Suprapubic skin (tissue), 4 donors: ENCODE results near the gene KIT.

Source experiments
- EP300 ChIP-seq: sonication (generic); formaldehyde crosslinking; IDR thresholded peaks from one replicate; pipeline ENCODE4 v1.6.1; 2017; ENCODE audit warnings: antibody characterized with exemption
- POLR2A ChIP-seq, 2 donors: fragments of 450-650 bp; IDR thresholded peaks; one replicate each; pipeline ENCODE4 v1.6.1; 2017; ENCODE audit warnings: antibody characterized with exemption in 2 of 2, mild to moderate bottlenecking in 2 of 2, moderate library complexity in 2 of 2
- POLR2AphosphoS5 ChIP-seq, 3 donors: sonication (generic); formaldehyde crosslinking; IDR thresholded peaks; one replicate each; pipeline ENCODE4 v1.6.1; 2017; ENCODE audit warnings: antibody characterized with exemption in 3 of 3
- TF ChIP-seq, protein P1 (sequence below), 2 donors: fragments of 200-600 bp in 1 of 2; fragments of 450-650 bp in 1 of 2; sonication (generic) in 1 of 2; IDR thresholded peaks; one replicate each; pipeline ENCODE4 v1.5.1; 2016 to 2019; ENCODE audit warnings: antibody characterized with exemption in 2 of 2, mild to moderate bottlenecking in 1 of 2, moderate library complexity in 1 of 2

DNA sequence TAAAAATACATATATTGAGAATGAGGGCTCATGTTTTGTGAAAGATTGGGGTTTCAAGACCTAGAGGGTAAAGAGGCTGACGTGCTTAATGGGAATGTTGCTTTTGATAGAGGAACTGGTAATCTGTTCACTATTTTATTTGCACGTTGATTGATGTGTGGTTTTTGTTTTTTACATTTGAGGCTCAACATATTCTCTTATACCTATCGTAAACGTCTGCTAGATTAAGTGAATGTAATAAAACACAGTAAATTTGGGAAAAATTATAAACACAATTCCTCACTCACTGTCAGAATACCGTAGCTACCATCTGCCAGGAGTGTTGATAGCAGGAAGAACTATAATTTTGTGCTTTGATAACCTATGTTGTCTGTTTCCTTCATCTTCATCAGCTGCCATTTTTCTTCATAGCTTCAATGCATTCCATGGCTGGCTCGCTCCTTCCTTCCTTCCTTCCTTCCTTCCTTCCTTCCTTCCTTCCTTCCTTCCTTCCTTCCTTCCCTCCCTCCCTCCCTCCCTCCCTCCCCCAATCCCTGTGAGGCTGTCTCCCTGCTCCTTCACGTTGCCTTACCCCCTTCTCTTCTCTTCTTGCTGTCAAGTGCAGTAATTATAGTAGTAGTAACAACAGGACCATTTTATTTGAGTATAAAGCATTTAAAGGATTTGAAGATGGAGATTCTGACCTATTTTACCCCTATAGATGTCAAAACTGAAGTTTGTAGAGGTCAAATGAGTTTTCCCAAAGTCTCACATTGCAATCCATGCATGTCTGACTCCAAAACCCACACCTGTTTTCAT lies 20.3 kb downstream of the KIT start:
- TF ChIP-seq, protein P1, sequence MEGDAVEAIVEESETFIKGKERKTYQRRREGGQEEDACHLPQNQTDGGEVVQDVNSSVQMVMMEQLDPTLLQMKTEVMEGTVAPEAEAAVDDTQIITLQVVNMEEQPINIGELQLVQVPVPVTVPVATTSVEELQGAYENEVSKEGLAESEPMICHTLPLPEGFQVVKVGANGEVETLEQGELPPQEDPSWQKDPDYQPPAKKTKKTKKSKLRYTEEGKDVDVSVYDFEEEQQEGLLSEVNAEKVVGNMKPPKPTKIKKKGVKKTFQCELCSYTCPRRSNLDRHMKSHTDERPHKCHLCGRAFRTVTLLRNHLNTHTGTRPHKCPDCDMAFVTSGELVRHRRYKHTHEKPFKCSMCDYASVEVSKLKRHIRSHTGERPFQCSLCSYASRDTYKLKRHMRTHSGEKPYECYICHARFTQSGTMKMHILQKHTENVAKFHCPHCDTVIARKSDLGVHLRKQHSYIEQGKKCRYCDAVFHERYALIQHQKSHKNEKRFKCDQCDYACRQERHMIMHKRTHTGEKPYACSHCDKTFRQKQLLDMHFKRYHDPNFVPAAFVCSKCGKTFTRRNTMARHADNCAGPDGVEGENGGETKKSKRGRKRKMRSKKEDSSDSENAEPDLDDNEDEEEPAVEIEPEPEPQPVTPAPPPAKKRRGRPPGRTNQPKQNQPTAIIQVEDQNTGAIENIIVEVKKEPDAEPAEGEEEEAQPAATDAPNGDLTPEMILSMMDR (IDR thresholded peaks at IDR 0.05): no peak
- TF ChIP-seq POLR2A (IDR thresholded peaks at IDR 0.05) (no peak), POLR2AphosphoS5 (IDR thresholded peaks at IDR 0.05) (no peak), EP300 (no peak)
